ENCODE results near the gene SPATA2. TPM values are rescaled to one million over a fixed set of nuclear protein-coding genes. Genes with fewer than 3 reads are reported as not detected.

SPATA2 gene
- total and polyA plus RNA-seq, 7 donors, result 6.7 to 16.3 (median 8.1) TPM

DNA sequence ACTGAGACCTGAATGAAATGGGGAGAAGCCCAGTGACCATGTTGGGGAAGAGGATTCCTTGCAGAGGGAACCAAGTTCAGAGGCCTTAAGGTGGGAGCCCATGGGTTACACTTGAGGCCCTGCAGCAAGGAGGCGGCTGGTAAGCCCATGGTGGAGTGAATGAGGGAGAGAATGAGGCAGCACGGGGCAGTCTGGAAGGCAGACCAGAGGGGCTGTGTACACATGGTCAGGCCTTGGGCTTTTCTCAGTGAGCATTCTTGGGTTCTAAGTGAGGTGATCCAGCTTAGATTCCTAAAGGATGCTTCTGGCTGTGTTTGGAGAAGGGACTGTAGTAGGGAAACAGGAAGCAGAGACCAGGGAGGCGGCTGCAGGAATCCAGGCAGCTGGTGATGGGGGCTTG, 39.8 kb upstream of the SPATA2 start:
- no peaks in the 10 kb centered on the region for H3K27me3 ChIP-seq (ENCODE audit: insufficient read depth in 3 of 3, low read length in 2 of 3)
- TF ChIP-seq, protein P1, sequence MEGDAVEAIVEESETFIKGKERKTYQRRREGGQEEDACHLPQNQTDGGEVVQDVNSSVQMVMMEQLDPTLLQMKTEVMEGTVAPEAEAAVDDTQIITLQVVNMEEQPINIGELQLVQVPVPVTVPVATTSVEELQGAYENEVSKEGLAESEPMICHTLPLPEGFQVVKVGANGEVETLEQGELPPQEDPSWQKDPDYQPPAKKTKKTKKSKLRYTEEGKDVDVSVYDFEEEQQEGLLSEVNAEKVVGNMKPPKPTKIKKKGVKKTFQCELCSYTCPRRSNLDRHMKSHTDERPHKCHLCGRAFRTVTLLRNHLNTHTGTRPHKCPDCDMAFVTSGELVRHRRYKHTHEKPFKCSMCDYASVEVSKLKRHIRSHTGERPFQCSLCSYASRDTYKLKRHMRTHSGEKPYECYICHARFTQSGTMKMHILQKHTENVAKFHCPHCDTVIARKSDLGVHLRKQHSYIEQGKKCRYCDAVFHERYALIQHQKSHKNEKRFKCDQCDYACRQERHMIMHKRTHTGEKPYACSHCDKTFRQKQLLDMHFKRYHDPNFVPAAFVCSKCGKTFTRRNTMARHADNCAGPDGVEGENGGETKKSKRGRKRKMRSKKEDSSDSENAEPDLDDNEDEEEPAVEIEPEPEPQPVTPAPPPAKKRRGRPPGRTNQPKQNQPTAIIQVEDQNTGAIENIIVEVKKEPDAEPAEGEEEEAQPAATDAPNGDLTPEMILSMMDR (IDR thresholded peaks at IDR 0.05), result no peak
- intact Hi-C loops (cut with DNase I), result no loop called here
- H3K9me3 ChIP-seq, result no peaks in the 10 kb centered on the region
- H3K27ac ChIP-seq, result no peak overlapping the region
- DNase-seq (no peak), ATAC-seq (peak in 1 of 4 donors; percentile 9)
- no peaks in the 10 kb centered on the region for H3K4me1 ChIP-seq
- H3K36me3 ChIP-seq (ENCODE audit: insufficient read depth in 1 of 2, low read depth in 1 of 2), result peaks cover 11 to 100% of the 10 kb centered on the region in 2 donors
- 96 to 97% (median 97%) methylated on average over 3 of the region's 3 CpGs for WGBS, 3 donors
- no peak overlapping the region for H3K4me3 ChIP-seq

DNA sequence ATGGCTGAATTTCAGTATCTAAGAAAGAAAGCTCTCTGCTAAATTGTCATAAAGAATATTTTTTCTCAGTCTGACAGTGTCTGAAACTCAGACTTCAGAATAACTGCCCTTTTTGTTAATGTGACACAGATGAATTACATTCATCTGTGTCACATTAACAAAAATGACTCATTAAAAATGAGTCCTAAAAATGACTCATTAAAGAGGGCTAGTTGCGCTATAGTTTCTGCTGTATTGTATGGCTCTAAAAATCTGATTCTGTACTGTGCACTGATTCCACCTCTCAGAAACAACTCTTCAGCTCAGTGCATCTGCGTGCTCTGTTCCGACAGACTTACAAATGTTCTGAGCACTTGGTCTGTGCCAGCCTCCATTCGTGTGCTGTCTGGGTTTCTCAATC, 35.8 kb upstream of the SPATA2 start:
- Histone ChIP-seq H3K27me3 (ENCODE audit: insufficient read depth in 3 of 3, low read length in 2 of 3) (no peaks in the 10 kb centered on the region), H3K36me3 (ENCODE audit: insufficient read depth in 1 of 2, low read depth in 1 of 2) (peaks cover 10 to 98% of the 10 kb centered on the region in 2 donors), H3K4me1 (no peaks in the 10 kb centered on the region), H3K27ac (no peak overlapping the region), H3K4me3 (no peak overlapping the region), H3K9me3 (no peaks in the 10 kb centered on the region)
- ATAC-seq (no peak), DNase-seq (no peak)
- TF ChIP-seq, protein P1 (IDR thresholded peaks at IDR 0.05), result no peak
- intact Hi-C loops (cut with DNase I), result no loop called here
- 89 to 93% (median 90%) methylated on average over 4 of the region's 4 CpGs for WGBS, 3 donors

- Histone ChIP-seq H3K36me3 (ENCODE audit: insufficient read depth in 1 of 2, low read depth in 1 of 2) (peaks cover 14 to 98% of the 10 kb centered on the region in 2 donors), H3K27ac (no peak overlapping the region), H3K27me3 (ENCODE audit: insufficient read depth in 3 of 3, low read length in 2 of 3) (no peaks in the 10 kb centered on the region), H3K4me1 (peaks cover 11% of the 10 kb centered on the region), H3K4me3 (no peak overlapping the region), H3K9me3 (no peaks in the 10 kb centered on the region)
- DNase-seq (no peak), ATAC-seq (no peak)
- TF ChIP-seq, protein P1 (IDR thresholded peaks at IDR 0.05), result no peak
- intact Hi-C loops (cut with DNase I), result no loop called here
- WGBS, 3 donors, result 92 to 95% (median 93%) methylated on average over 11 of the region's 11 CpGs
Observed at GRCh38 chr20:49948809-49949507, 33.6 kb upstream of the SPATA2 start.

DNA sequence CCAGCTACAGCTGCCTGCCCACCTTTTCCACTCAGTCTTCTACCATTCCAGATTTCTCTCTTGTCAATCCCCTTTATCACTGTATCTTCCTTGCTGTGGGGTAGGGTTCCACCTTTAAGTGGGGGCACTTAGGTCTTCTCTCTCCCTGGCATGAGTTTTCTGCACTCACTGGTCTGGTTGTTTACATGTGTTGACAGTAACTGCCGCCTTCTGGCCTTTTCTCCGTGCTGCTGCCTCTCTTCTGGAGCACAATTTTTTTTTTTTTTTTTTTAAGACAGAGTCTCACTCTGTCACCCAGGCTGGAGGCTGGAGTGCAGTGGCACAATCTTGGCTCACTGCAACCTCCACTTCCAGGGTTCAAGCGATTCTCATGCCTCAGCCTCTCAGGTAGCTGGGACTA, 32.8 kb upstream of the SPATA2 start:
- ATAC-seq, result no peak
- H3K27me3 ChIP-seq (ENCODE audit: insufficient read depth in 3 of 3, low read length in 2 of 3), result no peaks in the 10 kb centered on the region
- peaks cover 12 to 96% of the 10 kb centered on the region in 2 donors for H3K36me3 ChIP-seq (ENCODE audit: insufficient read depth in 1 of 2, low read depth in 1 of 2)
- peaks cover 11% of the 10 kb centered on the region for H3K4me1 ChIP-seq
- H3K4me3 ChIP-seq, result no peak overlapping the region
- intact Hi-C loops (cut with DNase I), result no loop called here
- no peak for DNase-seq
- 82 to 88% (median 85%) methylated on average over 3 of the region's 3 CpGs for WGBS, 3 donors
- H3K9me3 ChIP-seq, result no peaks in the 10 kb centered on the region
- TF ChIP-seq, protein P1 (IDR thresholded peaks at IDR 0.05), result no peak
- no peak overlapping the region for H3K27ac ChIP-seq

All from psoas muscle (tissue), 8 donors.